Epidermal melanocyte (primary cell): ENCODE measurements around the gene INPP5F.
"Not testable (repeated sequence)": the region's sequence is repeated elsewhere in the genome, so short reads cannot be mapped to it uniquely, and the experiment has no call there.

ENCODE experiments used
- DNase-seq: peaks from one replicate; pipeline ENCODE4 v3.0.0; 2011; ENCODE audit warnings: low spot score; ENCODE audit not compliant: insufficient read length

Gene INPP5F

GRCh38 chr10:119740096-119740495 is 14.2 kb downstream of the INPP5F start:
- no peak for DNase-seq

GRCh38 chr10:119742947-119743648 is 17.2 kb downstream of the INPP5F start:
- no peak for DNase-seq

DNA sequence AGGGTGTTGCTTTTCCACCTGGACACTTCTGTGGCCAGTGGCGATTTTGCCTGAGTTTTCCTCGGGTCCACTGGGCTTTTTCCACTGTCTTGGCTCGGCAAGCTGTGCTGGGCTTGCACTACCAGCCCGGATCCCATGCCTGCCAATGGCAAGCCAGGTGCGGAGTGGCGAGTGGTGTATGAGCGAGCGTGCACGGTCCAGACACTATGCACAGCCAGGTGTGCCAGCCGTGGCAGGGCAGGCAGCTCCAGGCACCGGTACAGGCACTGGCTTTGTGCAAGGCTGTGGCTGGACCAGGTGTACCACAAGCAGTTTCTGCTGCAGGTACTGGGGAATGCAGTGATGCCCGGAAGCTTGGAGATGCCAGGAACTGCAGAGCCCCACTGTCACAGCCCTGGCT is 22.1 kb downstream of the INPP5F start:
- DNase-seq, result no peak

DNA sequence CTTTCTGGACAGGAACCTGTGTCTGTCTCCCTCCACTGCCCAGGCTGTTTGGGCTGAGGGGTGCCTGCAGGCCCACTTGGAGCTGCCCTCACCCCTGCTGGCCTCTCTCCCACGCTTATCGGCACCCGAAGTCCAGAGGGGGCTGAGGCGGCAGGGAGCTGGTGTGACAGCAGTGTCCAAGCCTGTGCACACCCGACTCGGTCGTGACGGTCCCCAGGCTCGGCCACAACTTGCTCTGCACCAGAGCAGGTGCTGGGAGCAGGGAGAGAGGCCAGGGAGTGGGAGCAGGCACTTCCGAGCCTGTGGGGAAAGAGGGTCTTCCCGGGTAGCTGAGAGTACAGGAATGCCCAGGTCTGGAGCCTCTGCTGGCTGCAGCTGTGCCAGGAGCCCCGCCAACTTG is 23.0 kb downstream of the INPP5F start:
- DNase-seq, result no peak

- DNase-seq, result no peak
These were observed 23.6 kb downstream of the INPP5F start for GRCh38 chr10:119749455-119749854.

DNA sequence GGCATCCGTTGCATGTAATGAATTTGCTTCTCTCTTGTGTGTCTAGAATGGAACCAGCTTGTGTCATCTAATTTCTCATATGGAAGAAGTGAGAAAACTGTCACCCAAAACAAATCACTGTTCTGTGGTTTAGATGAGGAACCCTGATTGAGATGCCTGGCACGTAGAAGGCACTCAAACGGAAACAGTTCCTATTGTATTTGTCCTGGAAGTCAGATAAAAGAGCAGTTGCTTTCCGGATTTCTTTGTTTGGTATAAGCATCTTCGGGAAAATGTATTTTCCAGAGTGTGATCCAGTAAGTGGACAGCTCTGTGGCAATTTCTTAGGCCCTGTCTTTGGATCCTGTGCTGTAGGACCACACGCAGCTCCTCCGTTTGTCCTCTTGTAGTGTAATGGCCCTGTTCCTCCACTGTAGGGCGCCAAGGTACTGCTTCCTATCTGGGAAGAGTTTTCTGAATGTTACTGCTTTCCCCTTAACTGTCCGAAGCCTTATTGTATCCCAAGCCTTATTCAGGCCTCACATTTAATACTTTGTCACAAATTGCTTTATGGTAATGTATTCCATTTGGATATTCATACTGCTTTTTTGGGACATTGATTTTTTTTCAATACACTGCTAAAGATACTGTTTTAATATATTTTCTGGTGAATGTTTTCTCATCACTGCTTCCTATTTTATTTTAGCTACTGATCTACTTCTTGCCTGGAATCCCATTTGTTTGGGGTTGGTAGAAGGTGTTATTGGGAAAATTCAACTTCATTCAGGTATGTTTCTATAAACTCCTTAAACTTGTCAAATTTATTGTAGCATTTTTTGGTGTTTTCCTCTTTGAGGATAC is 24.8 kb downstream of the INPP5F start:
- no peak for DNase-seq

GRCh38 chr10:119753309-119753708 is 27.5 kb downstream of the INPP5F start:
- no peak for DNase-seq

DNA sequence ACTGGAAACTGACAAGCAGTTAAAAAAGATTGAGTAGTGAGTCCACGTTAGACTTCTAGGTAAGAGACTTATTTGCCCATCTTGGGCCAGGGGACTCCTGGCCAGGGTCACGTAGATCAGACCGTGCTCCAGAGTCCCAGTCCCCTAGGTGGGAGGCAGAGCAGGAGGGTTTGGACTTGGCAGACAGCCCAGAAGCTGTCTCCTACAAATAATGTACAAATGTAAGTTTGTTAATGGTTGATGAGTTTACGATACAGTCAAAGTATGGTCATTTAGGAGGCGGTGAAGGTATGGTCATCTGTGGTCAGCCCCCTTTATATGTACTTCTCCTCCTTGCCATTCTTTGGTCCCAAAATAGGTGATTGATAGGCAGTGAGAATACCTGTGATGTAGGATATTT is 28.2 kb downstream of the INPP5F start:
- DNase-seq, result no peak

DNA sequence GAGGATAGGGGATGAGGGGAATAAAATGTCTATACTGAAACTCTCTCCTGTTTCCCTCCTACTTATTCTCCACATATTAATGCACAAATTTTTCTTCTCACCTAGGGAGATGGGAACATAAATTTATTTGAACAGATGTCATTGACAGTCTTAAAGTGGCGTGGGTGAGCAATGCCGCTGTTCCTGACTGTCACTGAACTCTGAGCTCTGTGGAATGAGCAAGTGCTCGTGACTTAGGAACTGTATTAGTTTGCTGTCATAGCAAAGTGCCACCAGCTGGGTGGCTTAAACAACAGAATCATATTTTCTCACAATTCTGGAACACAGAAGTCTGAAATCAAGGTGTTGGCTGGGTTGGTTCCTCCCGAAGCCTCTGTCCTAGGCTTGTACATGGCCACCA is 29.1 kb downstream of the INPP5F start:
- DNase-seq, result no peak

- no peak for DNase-seq
These were observed 29.6 kb downstream of the INPP5F start for GRCh38 chr10:119755446-119755845.

DNA sequence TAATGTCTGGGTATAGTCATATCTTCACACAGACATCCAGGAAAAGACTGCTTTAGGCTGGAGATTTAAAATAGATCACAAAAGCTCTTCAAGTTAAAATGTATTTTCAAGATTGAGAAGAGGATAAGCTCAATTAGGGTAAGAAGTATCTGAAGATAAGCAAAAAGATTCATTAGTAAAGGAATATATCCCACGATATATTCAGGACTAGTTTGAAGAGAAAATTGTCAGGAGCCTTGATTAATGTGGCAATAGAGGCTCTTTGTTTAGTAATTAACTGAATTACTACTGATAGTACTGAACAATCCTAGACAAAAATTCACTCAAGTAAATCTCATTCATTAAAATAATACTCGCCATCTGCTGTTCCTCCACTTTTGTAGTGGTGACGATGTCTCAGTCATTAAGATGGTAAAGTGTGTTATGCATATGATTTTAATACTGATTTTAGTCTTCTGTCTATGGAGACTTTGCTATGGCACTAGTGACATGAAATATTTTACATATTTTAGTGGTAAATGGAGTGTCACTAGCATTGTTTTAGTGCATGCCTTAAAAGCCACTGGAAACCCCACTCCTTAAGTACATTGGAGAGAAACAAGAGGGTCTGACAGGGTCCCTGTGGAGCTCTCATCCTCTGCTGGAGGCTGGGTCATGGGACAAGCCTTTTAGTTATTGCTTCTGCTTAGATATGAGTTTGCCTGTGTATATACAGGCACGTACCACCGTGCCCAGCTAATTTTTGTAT is 32.8 kb downstream of the INPP5F start:
- DNase-seq, result no peak

DNA sequence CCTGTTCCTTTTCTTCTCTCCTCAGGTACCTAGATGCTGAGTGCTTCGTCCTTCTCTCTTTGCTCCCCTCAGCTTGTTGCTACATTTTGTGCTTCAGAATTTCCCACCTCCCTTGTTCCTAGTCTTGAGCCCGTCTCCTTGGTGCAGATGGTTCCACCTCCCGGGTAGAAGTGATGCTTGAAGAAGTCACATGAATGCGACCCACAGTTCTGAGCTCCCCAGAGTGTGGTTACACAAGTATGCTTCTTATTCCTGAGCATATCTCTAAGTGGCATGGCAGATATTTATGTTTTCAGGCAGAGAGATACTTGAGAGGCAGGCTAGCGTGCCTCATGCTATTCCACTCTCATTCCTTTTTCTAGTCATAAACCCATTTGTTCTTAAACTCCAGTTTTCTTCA is 34.0 kb downstream of the INPP5F start:
- no peak for DNase-seq

DNA sequence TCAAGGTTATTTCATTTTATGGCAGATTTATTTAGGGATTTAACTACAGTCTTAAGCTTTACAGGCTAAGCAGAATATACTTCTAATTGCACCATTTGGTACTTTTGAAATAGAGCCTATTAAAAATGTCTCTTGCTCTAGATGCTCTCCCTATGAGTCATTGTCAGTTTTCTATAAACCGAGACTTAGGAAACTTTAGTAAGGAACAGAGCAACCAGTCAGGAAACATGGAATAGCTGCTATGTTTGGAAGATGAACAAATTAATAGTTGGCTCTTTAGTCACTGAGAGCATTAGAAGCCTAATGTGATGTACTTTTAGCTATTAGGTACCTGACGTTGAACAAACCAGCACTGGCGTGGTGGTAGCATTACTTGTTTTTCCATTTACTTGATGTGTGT is 35.3 kb downstream of the INPP5F start:
- DNase-seq, result no peak

DNA sequence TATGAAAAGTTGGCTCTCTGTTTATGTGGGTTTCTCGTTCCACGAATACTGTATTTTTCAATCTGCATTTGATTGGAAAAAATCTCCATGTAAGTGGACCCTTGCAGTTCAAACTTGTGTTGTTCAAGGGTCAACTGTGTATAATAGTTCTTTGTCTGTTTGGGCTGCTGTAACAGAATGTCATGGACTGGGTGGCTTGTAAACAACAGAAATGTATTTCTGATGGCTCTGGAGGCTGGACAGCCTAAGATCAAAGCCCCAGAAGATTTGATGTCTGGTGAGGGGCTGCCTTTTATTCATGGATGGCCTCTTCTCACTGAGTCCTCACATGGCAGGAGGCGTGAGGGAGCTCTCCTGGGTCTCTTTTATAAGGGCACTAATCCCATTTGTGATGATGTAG is 36.2 kb downstream of the INPP5F start:
- no peak for DNase-seq

DNA sequence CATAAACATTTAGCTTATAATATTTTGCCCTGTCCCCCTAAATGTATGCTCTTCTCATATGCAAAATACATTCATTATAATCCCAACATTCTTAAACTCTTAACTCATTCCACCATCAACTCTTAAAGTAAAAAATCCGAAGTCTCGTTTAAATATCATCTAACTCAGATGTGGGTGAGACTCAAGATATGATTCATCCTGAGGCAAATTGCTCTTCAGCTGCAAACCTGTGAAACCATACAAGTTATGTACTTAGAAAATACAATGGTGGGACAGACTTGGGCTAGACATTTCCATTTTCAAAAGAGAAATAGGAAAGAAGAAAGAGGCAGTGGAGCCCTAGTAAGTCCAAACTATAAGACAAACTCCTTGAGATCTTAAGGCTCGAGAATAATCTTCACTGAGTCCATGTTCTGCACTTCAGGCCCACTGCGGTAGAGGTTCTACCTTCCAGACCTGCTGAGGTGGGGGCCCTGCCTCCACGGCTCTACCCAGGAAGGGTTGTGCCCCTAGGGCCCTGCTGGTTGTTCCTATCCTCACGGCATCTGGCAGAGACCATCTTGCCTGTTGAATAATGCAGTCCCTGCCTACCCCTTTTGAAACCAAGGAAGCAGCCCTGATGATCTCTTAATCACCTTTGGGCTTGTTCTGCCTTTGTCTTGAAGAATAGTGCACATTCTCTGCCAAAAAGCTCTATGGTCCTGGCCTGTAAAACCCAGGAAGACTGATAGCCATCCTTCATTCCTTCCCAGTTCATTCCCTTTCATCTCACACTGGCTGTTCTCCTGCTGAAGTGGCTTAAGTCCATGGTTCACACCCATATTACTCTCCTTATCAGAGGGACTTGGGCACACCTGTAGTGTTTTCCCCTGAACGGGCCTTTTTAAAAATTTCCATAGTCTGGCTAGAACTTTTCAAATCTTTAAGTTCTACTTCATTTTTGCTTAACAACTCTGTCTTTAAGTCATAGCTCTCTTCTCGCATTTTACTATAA is 37.3 kb downstream of the INPP5F start:
- DNase-seq, result no peak

DNA sequence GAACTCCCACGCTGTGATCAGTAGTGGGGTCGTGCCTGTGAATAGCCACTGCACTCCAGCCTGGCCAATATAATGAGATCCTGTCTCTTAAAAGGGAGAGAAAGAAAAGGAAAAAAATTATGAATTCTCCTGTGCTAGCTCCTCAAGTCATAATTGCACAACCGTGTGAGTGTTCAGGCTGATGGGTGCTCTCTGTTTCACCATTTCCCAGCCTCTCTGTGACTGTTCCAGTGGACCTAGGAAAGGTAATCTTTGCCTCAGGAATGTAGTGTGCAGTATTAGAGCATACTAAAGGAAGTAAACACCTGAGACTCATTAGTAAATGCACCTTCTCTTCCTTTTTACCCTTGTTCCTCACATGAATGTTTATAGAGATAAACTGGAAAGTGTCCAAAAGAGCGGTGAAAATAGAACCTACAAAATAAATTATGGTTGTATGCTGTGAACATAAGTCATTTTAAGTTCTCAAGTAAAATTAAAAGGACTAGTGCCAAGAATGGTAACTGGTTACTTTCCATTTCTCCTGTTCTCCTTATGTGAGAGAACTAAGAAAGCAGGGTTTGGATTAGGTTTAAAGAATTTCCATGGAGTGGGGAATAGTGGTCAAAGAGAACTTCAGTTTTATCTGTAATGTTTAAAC is 42.7 kb downstream of the INPP5F start:
- no peak for DNase-seq

- no peak for DNase-seq
These were observed 44.0 kb downstream of the INPP5F start for GRCh38 chr10:119769886-119770285.

DNA sequence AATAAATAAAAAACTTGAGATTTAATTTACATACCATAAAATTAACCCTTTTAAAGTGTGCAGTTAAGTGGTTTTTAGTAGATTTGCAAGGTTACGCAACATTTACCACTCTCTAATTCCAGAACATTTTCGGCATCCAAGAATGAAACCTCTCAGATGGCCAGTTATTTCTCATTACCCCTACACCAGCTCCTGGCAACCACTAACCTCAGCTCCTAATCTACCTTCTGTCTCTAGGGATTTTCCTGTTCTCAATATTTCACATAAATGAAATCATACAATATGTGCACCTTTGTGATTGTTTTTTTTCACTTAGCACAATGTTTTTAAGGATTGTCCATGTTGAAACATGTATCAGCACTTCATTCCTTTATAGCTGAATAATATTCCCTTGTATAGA is 45.1 kb downstream of the INPP5F start:
- DNase-seq, result no peak

DNA sequence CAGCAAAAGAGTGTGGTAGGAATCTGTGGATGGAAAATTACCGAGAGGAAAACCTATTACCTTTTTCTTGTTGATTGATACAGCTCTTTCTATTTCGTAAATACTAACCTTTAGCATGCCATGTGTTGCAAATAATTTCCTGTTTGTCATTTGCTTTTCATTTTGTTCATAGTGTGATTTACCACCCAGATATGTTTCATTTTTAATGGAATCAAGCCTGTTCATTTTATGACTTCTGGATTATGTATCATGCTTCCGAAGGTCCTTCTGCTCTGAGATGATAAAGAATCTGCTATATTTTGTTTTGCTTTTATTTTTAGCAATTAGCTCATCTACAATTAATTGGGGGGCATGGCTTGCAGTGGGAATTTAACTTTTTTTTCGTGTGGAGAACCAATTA is 46.5 kb downstream of the INPP5F start:
- no peak for DNase-seq

- DNase-seq, result not testable (repeated sequence)
These were observed 47.2 kb downstream of the INPP5F start for GRCh38 chr10:119773041-119773440.

DNA sequence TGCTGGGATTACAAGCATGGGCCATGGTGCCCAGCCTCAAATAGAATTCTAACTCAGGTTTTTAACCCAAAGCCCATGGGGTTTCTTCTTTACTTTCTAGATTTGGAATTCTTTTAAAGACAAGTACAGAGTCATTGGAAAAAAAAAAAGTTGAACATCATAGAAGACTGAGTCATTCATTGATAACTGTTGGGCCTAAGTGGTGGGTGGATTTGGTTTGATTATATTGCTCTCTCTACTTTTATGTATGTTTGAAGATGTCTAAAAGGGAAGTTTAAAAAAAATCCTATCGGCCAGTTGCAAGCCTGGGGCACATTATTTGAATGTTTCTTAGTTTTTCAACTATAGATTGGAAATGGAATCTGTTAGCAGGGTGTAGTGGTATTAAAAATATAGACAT is 49.7 kb downstream of the INPP5F start:
- no peak for DNase-seq
